Measurements from ENCODE around the gene AMER1. TPM values are rescaled to one million over a fixed set of nuclear protein-coding genes. Genes with fewer than 3 reads are reported as not detected.
"Not testable (repeated sequence)": the region's sequence is repeated elsewhere in the genome, so short reads cannot be mapped to it uniquely, and the experiment has no call there.

Gene AMER1
- total and polyA plus RNA-seq, 2 donors from 2014 or later = 1.5 to 5.7 TPM

GRCh38 chrX:64218023-64218422 lies 12.5 kb upstream of the AMER1 start:
- H3K36me3 ChIP-seq (ENCODE audit: control insufficient read depth in 2 of 3, insufficient read depth in 3 of 3, low read length in 3 of 3) = no peaks in the 10 kb centered on the region
- no peak for FAIRE-seq
- TF ChIP-seq CTCF (IDR thresholded peaks at IDR 0.05; ENCODE audit: borderline replicate concordance, extremely low read depth, insufficient read depth) = no peak

GRCh38 chrX:64213989-64214388 lies 8.5 kb upstream of the AMER1 start:
- H3K4me1 ChIP-seq (ENCODE audit: control insufficient read depth in 2 of 3, insufficient read depth in 2 of 3, low read depth in 1 of 3, low read length in 3 of 3); H3K4me3 ChIP-seq (ENCODE audit: low read length in 3 of 3); H3K27me3 ChIP-seq (ENCODE audit: control insufficient read depth, insufficient read depth, low read length); H3K9ac ChIP-seq (ENCODE audit: low read length in 3 of 3); H3K27ac ChIP-seq (ENCODE audit: low read depth in 2 of 2, low read length in 2 of 2); FAIRE-seq; H3K9me3 ChIP-seq (ENCODE audit: control insufficient read depth in 2 of 3, insufficient read depth in 1 of 3, low read length in 3 of 3); H3K36me3 ChIP-seq (ENCODE audit: control insufficient read depth in 2 of 3, insufficient read depth in 3 of 3, low read length in 3 of 3); DNase-seq; intact Hi-C loops (cut with DNase I): not testable (repeated sequence)

More at GRCh38 chrX:64218023-64218422, 12.5 kb upstream of the AMER1 start:
- Histone ChIP-seq H3K4me1 (ENCODE audit: control insufficient read depth in 2 of 3, insufficient read depth in 2 of 3, low read depth in 1 of 3, low read length in 3 of 3) (no peaks in the 10 kb centered on the region), H3K4me3 (ENCODE audit: low read length in 3 of 3) (no peak overlapping the region), H3K27me3 (ENCODE audit: control insufficient read depth, insufficient read depth, low read length) (no peaks in the 10 kb centered on the region), H3K9me3 (ENCODE audit: control insufficient read depth in 2 of 3, insufficient read depth in 1 of 3, low read length in 3 of 3) (no peaks in the 10 kb centered on the region), H3K27ac (ENCODE audit: low read depth in 2 of 2, low read length in 2 of 2) (no peak overlapping the region), H3K9ac (ENCODE audit: low read length in 3 of 3) (no peak overlapping the region)
- intact Hi-C loops (cut with DNase I) = no loop called here
- no peak for DNase-seq

- H3K4me1 ChIP-seq (ENCODE audit: control insufficient read depth in 2 of 3, insufficient read depth in 2 of 3, low read depth in 1 of 3, low read length in 3 of 3) = peaks cover 0 to 17% (median 9%) of the 10 kb centered on the region in 3 donors
- intact Hi-C loops (cut with DNase I) = no loop called here
- DNase-seq (peak in 4 of 5 donors; percentile 22 to 71 (median 53)), FAIRE-seq (no peak)
- no peaks in the 10 kb centered on the region for H3K9me3 ChIP-seq (ENCODE audit: control insufficient read depth in 2 of 3, insufficient read depth in 1 of 3, low read length in 3 of 3)
- H3K27me3 ChIP-seq (ENCODE audit: control insufficient read depth, insufficient read depth, low read length) = no peaks in the 10 kb centered on the region
- no peak for TF ChIP-seq CTCF (IDR thresholded peaks at IDR 0.05; ENCODE audit: borderline replicate concordance, extremely low read depth, insufficient read depth)
- peak overlapping the region; percentile 36 to 87 (median 73) for H3K9ac ChIP-seq (ENCODE audit: low read length in 3 of 3)
- H3K27ac ChIP-seq (ENCODE audit: low read depth in 2 of 2, low read length in 2 of 2) = peak overlapping the region; percentile 91 to 93
- no peaks in the 10 kb centered on the region for H3K36me3 ChIP-seq (ENCODE audit: control insufficient read depth in 2 of 3, insufficient read depth in 3 of 3, low read length in 3 of 3)
- peak overlapping the region; percentile 48 to 73 (median 70) for H3K4me3 ChIP-seq (ENCODE audit: low read length in 3 of 3)
Observed at GRCh38 chrX:64206556-64207162, 1.2 kb upstream of the AMER1 start.

- Histone ChIP-seq H3K36me3 (ENCODE audit: control insufficient read depth in 2 of 3, insufficient read depth in 3 of 3, low read length in 3 of 3) (no peaks in the 10 kb centered on the region), H3K9me3 (ENCODE audit: control insufficient read depth in 2 of 3, insufficient read depth in 1 of 3, low read length in 3 of 3) (no peaks in the 10 kb centered on the region), H3K4me3 (ENCODE audit: low read length in 3 of 3) (peak overlapping the region; percentile 48 to 73 (median 70)), H3K9ac (ENCODE audit: low read length in 3 of 3) (peak overlapping the region; percentile 36 to 87 (median 73)), H3K27ac (ENCODE audit: low read depth in 2 of 2, low read length in 2 of 2) (peak overlapping the region; percentile 91 to 93), H3K27me3 (ENCODE audit: control insufficient read depth, insufficient read depth, low read length) (no peaks in the 10 kb centered on the region), H3K4me1 (ENCODE audit: control insufficient read depth in 2 of 3, insufficient read depth in 2 of 3, low read depth in 1 of 3, low read length in 3 of 3) (peaks cover 0 to 17% (median 9%) of the 10 kb centered on the region in 3 donors)
- peak; percentile 11 for TF ChIP-seq CTCF (IDR thresholded peaks at IDR 0.05; ENCODE audit: borderline replicate concordance, extremely low read depth, insufficient read depth)
- DNase-seq (peak; percentile 96 to 97 (median 97)), FAIRE-seq (peak; percentile 79)
- intact Hi-C loops (cut with DNase I) = no loop called here
Observed at GRCh38 chrX:64205735-64206501, 410 bp upstream of the AMER1 start.

Measured in kidney (tissue), 14 donors.